Muscle layer of duodenum (tissue), 2 donors: ENCODE data around the gene XRCC4.

Experiments
- H3K27ac ChIP-seq: one replicate; pipeline ENCODE4 v1.7.0; 2013; ENCODE audit warnings: mild to moderate bottlenecking, low read length
- H3K27me3 ChIP-seq: one replicate; pipeline ENCODE4 v1.7.0; 2013; ENCODE audit warnings: low read depth, mild to moderate bottlenecking, control low read depth, low read length
- H3K36me3 ChIP-seq, 2 donors: one replicate each; pipeline ENCODE4 v1.7.0; 2013; ENCODE audit warnings: low read length in 2 of 2, control low read depth in 1 of 2, mild to moderate bottlenecking in 1 of 2; ENCODE audit not compliant: insufficient read depth in 2 of 2, control insufficient read depth in 1 of 2
- H3K4me1 ChIP-seq, 2 donors: one replicate each; pipeline ENCODE4 v1.7.0; 2013; ENCODE audit warnings: low read length in 2 of 2, mild to moderate bottlenecking in 2 of 2, control low read depth in 1 of 2, moderate library complexity in 1 of 2; ENCODE audit not compliant: insufficient read depth in 2 of 2, control insufficient read depth in 1 of 2
- H3K4me3 ChIP-seq, 2 donors: one replicate each; pipeline ENCODE4 v1.7.0; 2013; ENCODE audit warnings: low read length in 2 of 2, low read depth in 1 of 2, mild to moderate bottlenecking in 1 of 2
- H3K9me3 ChIP-seq, 2 donors: one replicate each; pipeline ENCODE4 v1.7.0; 2013; ENCODE audit warnings: low read length in 2 of 2, control low read depth in 1 of 2, mild to moderate bottlenecking in 1 of 2; ENCODE audit not compliant: control insufficient read depth in 1 of 2
- donor health status: healthy.

Gene XRCC4

DNA sequence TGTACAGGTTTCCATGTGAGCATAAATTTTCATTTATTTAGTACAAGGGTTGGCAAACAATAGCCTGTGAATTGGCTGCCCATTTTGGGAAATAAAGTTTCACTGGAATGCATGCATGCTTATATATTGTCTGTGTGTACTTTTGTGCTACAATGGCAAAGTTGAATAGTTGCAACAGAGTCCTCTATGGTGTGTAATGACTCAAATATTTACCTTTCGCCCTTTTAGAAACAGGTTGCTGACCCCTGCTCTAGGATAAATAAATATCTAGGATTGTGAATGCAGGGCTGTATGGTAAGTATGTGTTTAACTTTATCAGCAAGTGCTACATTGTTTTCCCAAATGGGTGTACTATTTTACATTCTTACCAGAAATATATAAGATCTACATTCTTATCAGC, 47.2 kb downstream of the XRCC4 start:
- H3K9me3 ChIP-seq: peaks cover 0 to 3% of the 10 kb centered on the region in 2 donors
- no peaks in the 10 kb centered on the region for H3K36me3 ChIP-seq
- no peak overlapping the region for H3K27ac ChIP-seq
- no peak overlapping the region for H3K4me3 ChIP-seq
- H3K4me1 ChIP-seq: no peaks in the 10 kb centered on the region
- H3K27me3 ChIP-seq: no peaks in the 10 kb centered on the region

DNA sequence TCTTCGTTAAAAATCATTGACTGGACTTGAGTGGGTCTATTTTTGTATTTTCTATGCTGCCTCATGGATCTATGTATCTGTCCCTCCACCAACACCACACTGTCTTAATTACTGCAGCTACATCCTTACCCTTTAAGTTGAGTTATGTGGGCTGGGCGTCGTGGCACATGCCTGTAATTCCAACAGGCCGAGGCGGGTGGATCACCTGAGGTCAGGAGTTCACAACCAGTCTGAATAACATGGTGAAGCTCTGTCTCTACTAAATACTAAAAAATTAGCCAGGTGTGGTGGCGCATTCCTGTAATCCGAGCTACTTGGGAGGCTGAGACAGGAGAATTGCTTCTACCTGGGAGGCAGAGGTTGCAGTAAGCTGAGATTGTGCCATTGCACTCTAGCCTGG, 48.2 kb downstream of the XRCC4 start:
- no peaks in the 10 kb centered on the region for H3K27me3 ChIP-seq
- H3K9me3 ChIP-seq: peaks cover 0 to 3% of the 10 kb centered on the region in 2 donors
- no peaks in the 10 kb centered on the region for H3K4me1 ChIP-seq
- no peaks in the 10 kb centered on the region for H3K36me3 ChIP-seq
- no peak overlapping the region for H3K27ac ChIP-seq
- no peak overlapping the region for H3K4me3 ChIP-seq

DNA sequence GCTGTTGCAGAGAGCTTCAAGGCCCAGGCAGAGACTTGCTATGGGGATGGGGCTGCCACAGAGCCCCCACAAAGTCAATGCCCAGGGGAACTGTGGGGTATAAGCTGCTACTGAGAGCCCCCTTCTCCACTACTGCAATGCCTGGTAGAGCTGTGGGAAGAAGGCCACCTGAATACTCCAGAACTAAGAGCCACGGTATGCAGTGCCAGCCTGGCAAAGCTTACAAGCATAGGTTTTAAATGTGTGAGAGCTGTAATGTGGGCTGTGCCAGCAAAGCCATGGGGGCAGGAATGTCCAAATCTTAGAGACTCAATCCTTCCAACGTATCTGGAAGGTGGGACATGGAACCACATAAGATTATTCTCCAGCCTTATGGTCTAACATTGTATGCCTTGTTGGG, 49.2 kb downstream of the XRCC4 start:
- Histone ChIP-seq H3K4me3 (no peak overlapping the region), H3K27me3 (no peaks in the 10 kb centered on the region), H3K4me1 (no peaks in the 10 kb centered on the region), H3K9me3 (peaks cover 0 to 3% of the 10 kb centered on the region in 2 donors), H3K36me3 (no peaks in the 10 kb centered on the region), H3K27ac (no peak overlapping the region)

DNA sequence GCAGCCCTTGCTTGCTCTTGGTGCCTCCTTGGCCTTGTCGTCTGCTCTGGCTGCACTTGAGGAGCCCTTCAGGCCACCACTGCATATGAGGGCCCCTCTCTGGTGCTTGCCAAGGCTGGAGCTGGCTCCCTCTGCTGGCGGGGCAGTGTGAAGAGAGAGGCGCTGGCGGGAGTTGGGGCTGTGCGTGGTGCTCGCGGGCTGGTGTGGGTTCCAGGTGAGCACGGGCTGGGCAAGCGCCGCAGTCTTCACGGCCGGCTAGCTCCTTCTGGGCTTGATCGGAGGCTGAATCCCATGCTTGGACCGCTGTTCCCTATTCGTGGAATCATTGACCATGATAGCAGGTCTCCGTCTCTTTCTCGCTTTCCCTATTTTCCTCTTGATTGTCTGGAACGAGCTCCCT, 56.5 kb downstream of the XRCC4 start:
- H3K36me3 ChIP-seq: peaks cover 0 to 5% of the 10 kb centered on the region in 2 donors
- H3K27me3 ChIP-seq: no peaks in the 10 kb centered on the region
- H3K4me1 ChIP-seq: no peaks in the 10 kb centered on the region
- no peak overlapping the region for H3K27ac ChIP-seq
- peaks cover 0 to 3% of the 10 kb centered on the region in 2 donors for H3K9me3 ChIP-seq
- no peak overlapping the region for H3K4me3 ChIP-seq

DNA sequence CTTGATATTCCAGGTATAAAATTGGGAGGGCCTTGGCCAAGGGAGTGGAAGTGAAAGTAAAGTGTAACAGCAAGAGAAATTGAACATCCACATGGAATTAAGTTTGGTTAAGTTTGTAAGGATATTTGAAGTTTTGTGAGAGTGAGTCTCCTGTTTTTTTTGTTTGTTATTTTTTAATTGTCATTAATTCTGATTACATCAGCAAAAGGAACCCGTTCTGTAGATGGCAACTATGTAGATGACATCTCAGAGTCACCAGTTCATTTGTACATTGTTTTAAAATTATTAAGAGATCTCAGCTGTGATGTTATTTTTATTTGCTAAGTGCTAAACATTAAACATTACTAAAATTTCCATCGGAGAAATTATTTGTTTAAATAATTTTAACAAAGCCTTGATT, 65.2 kb downstream of the XRCC4 start:
- Histone ChIP-seq H3K27me3 (no peaks in the 10 kb centered on the region), H3K36me3 (no peaks in the 10 kb centered on the region), H3K27ac (no peak overlapping the region), H3K4me1 (no peaks in the 10 kb centered on the region), H3K9me3 (no peaks in the 10 kb centered on the region), H3K4me3 (no peak overlapping the region)

DNA sequence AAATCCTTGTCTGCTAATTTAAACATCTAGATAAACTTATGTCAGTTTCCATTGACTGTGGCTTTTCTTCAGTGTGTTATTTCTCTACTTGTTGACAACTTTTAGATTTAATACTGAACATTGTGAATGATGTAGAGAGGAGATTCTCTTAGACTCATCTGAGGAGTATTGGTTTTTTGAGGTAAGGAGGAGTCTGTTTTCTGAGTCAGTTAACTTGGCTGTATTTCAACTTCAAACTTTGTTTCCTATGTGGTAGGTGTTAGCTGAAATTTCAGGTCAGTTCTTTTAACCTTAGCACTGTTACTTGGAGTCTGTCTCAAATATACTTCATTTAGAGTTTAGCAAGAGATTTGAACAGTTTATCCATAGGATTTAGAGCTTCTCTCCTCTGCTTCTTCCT, 67.9 kb downstream of the XRCC4 start:
- H3K4me1 ChIP-seq: no peaks in the 10 kb centered on the region
- peak overlapping the region; percentile 9 for H3K27ac ChIP-seq
- no peaks in the 10 kb centered on the region for H3K36me3 ChIP-seq
- no peaks in the 10 kb centered on the region for H3K9me3 ChIP-seq
- no peak overlapping the region for H3K4me3 ChIP-seq
- H3K27me3 ChIP-seq: no peaks in the 10 kb centered on the region

DNA sequence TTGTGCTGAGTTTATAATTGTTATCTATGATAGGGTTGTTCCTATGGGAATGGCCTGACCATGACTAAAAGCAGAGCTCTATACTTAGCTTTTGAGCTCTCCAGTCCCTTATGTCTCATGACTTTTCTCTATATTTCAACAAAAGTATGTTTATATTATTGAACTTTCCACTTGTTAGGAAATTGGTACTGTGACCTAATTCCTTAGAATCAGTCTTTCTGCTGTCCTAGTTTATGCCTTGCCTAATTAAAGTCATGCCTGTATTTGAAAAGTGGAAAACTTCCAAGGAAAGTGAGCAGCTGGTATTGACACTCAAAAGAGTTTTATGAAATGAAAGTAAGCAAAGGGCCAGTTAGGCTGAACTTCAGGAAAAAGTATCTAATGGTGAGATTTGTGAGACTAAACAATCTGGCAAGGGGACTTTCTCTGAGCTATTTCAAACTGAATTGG, 68.6 kb downstream of the XRCC4 start:
- no peaks in the 10 kb centered on the region for H3K4me1 ChIP-seq
- H3K27me3 ChIP-seq: no peaks in the 10 kb centered on the region
- H3K4me3 ChIP-seq: no peak overlapping the region
- H3K9me3 ChIP-seq: no peaks in the 10 kb centered on the region
- H3K27ac ChIP-seq: peak overlapping the region; percentile 9
- no peaks in the 10 kb centered on the region for H3K36me3 ChIP-seq

DNA sequence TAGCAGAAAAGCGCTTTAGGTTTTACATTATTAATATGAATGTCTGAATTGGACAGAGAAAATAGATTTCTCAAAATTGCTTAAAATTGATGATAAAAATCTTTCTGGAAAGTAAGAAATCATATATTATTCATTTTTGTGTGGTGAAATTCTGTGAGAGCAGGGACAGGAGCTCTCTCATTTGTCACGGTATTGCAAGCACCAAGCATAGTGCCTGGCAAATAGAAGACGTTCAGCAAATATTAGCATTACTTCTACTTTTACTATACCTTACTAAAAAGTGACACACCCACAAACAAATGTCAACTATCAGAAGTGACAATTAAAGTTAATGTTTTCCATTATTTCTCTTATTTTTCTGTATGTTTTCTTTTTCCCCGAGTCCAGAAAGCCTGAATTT, 69.1 kb downstream of the XRCC4 start:
- Histone ChIP-seq H3K4me1 (no peaks in the 10 kb centered on the region), H3K4me3 (no peak overlapping the region), H3K36me3 (no peaks in the 10 kb centered on the region), H3K9me3 (no peaks in the 10 kb centered on the region), H3K27ac (no peak overlapping the region), H3K27me3 (no peaks in the 10 kb centered on the region)

DNA sequence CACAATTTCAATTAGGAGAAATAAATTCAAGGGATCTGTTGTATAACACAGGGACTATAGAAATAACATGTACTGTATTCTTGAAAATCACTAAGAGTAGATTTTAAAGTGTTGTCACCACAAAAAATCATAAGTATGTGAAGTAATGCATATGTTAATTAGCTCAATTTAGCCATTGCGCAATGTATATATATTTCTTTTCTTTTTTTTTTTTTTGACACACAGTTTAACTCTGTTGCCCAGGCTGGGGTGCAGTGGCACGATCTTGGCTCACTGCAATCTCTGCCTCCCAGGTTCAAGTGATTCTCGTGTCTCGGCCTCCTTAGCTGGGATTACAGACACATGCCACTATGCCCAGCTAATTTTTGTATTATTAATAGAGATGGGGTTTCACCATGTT, 70.2 kb downstream of the XRCC4 start:
- Histone ChIP-seq H3K36me3 (no peaks in the 10 kb centered on the region), H3K27me3 (no peaks in the 10 kb centered on the region), H3K9me3 (no peaks in the 10 kb centered on the region), H3K4me1 (no peaks in the 10 kb centered on the region), H3K27ac (no peak overlapping the region), H3K4me3 (no peak overlapping the region)

DNA sequence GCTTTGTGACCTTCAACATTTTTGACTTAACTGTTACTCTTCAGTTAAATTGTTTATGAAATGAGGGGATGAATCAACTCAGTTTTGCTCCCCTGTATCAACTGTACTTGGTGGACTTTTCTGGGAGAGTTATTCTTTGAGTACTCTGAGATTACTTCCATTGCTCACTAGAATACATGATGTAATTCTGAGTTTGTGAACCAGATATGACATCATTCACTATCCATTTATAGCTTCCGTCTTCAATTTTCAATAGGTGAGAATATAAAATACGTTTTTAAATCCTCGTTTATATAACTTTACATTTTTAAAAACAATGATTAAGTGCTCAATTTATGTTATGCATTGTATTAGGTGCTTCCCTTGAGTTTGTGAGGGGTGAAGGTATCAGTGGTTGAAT, 71.0 kb downstream of the XRCC4 start:
- Histone ChIP-seq H3K4me1 (no peaks in the 10 kb centered on the region), H3K27me3 (no peaks in the 10 kb centered on the region), H3K36me3 (no peaks in the 10 kb centered on the region), H3K27ac (no peak overlapping the region), H3K9me3 (no peaks in the 10 kb centered on the region), H3K4me3 (no peak overlapping the region)

DNA sequence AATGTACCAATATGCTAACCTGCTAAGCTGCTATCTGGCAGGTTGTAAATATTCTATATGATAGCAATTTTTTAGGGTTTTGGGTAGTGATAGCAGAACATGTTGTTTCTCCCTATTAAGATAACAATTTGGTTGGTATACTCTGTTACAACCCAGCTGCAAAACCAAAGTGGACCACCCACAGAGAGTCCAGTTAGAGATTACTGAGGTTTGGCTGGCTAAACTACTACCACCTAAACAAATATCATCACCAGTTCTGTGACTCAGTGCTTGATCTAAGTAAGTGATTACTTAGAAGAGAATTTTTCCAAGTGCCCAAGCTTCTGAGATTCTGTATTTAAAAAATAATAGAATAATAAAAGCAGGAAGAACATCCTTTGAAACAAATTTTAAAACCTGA, 72.3 kb downstream of the XRCC4 start:
- no peak overlapping the region for H3K27ac ChIP-seq
- H3K36me3 ChIP-seq: no peaks in the 10 kb centered on the region
- no peaks in the 10 kb centered on the region for H3K9me3 ChIP-seq
- no peaks in the 10 kb centered on the region for H3K4me1 ChIP-seq
- H3K27me3 ChIP-seq: no peaks in the 10 kb centered on the region
- no peak overlapping the region for H3K4me3 ChIP-seq

DNA sequence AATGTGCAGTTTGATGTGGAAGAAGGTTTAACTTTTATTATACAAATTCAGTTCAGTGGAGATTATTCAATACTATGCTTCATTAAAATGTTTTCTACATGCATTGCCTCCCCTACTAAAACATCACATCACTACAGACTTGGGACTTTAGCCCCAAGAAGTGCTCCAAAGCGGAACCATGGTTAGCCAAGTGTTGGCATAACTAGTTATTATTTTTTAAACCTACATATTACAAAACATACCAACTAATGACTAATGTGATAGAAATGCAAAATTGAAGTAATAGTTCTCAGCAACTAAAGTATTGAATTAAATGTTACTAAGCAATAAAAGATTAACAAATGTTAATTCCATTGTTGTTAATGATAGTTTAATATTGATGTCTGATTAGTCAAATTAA, 74.5 kb downstream of the XRCC4 start:
- no peaks in the 10 kb centered on the region for H3K4me1 ChIP-seq
- H3K27ac ChIP-seq: no peak overlapping the region
- H3K27me3 ChIP-seq: no peaks in the 10 kb centered on the region
- no peaks in the 10 kb centered on the region for H3K36me3 ChIP-seq
- no peaks in the 10 kb centered on the region for H3K9me3 ChIP-seq
- no peak overlapping the region for H3K4me3 ChIP-seq
